ENCODE results near the gene AWAT2.

GRCh38 chrX:70066646-70067045 lies 16.9 kb upstream of the AWAT2 start:
- TF ChIP-seq EZH2phosphoT487 (IDR thresholded peaks at IDR 0.05; ENCODE audit: low read length) = no peak
- TF ChIP-seq, protein P1, sequence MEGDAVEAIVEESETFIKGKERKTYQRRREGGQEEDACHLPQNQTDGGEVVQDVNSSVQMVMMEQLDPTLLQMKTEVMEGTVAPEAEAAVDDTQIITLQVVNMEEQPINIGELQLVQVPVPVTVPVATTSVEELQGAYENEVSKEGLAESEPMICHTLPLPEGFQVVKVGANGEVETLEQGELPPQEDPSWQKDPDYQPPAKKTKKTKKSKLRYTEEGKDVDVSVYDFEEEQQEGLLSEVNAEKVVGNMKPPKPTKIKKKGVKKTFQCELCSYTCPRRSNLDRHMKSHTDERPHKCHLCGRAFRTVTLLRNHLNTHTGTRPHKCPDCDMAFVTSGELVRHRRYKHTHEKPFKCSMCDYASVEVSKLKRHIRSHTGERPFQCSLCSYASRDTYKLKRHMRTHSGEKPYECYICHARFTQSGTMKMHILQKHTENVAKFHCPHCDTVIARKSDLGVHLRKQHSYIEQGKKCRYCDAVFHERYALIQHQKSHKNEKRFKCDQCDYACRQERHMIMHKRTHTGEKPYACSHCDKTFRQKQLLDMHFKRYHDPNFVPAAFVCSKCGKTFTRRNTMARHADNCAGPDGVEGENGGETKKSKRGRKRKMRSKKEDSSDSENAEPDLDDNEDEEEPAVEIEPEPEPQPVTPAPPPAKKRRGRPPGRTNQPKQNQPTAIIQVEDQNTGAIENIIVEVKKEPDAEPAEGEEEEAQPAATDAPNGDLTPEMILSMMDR (IDR thresholded peaks at IDR 0.05; ENCODE audit: low read length) = no peak

Measured in MM.1S (cell line).